ENCODE measurements around the gene KAT2A. TPM values are rescaled to one million over a fixed set of nuclear protein-coding genes. Genes with fewer than 3 reads are reported as not detected.
"Not testable (repeated sequence)": the region's sequence is repeated elsewhere in the genome, so short reads cannot be mapped to it uniquely, and the experiment has no call there.

KAT2A gene
- total and polyA plus RNA-seq, 8 donors = 39.9 to 77.6 (median 70.8) TPM

DNA sequence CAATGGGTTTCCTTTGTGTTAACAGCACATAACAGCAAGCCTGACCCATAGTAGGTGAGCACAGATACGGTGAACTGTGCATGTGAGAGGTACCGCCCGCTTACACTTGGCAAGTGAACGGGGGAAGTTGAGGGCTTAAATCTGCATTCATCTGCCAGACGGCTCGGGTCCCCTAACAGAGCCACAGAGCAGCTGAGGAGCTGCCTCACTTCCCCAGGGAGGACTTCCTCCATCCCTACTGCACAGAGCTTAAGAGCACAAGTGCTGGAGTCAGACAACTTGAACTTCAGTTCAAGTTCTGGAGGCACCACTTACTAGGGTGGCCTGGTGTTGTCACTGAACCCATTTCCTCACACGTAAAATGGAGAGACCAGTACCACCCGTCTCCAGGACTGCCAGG, 20.2 kb upstream of the KAT2A start:
- Histone ChIP-seq H3K9me3 (no peaks in the 10 kb centered on the region), H3K27me3 (no peaks in the 10 kb centered on the region), H3K27ac (peak overlapping the region in 1 of 2 donors; percentile 40), H3K4me3 (no peak overlapping the region), H3K4me1 (peaks cover 13 to 85% of the 10 kb centered on the region in 2 donors), H3K36me3 (peaks cover 0 to 78% of the 10 kb centered on the region in 2 donors)
- peak; percentile 38 for ATAC-seq
- no peak for DNase-seq
- intact Hi-C loops (cut with DNase I) = no loop called here
- TF ChIP-seq, protein P1, sequence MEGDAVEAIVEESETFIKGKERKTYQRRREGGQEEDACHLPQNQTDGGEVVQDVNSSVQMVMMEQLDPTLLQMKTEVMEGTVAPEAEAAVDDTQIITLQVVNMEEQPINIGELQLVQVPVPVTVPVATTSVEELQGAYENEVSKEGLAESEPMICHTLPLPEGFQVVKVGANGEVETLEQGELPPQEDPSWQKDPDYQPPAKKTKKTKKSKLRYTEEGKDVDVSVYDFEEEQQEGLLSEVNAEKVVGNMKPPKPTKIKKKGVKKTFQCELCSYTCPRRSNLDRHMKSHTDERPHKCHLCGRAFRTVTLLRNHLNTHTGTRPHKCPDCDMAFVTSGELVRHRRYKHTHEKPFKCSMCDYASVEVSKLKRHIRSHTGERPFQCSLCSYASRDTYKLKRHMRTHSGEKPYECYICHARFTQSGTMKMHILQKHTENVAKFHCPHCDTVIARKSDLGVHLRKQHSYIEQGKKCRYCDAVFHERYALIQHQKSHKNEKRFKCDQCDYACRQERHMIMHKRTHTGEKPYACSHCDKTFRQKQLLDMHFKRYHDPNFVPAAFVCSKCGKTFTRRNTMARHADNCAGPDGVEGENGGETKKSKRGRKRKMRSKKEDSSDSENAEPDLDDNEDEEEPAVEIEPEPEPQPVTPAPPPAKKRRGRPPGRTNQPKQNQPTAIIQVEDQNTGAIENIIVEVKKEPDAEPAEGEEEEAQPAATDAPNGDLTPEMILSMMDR (IDR thresholded peaks at IDR 0.05) = no peak

DNA sequence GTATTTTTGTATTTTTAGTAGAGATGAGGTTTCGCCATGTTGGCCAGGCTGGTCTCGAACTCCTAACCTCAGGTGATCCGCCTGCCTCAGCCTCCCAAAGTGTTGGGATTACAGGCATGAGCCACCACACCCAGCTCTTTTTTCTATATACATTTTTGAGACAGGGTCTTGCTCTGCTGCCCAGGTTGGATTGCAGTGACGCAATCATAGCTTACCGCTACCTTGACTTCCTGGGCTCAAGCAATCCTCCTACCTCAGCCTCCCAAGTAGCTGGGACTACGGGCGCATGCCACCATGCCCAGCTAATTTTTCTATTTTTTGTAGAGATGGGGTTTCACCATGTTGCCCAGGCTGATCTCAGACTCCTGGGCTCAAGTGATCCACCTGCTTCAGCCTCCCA, 19.5 kb upstream of the KAT2A start:
- H3K27me3 ChIP-seq; DNase-seq; H3K4me3 ChIP-seq; H3K27ac ChIP-seq; ATAC-seq; intact Hi-C loops (cut with DNase I); H3K9me3 ChIP-seq: not testable (repeated sequence)
- Histone ChIP-seq H3K4me1 (peaks cover 19 to 85% of the 10 kb centered on the region in 2 donors), H3K36me3 (peaks cover 0 to 72% of the 10 kb centered on the region in 2 donors)

DNA sequence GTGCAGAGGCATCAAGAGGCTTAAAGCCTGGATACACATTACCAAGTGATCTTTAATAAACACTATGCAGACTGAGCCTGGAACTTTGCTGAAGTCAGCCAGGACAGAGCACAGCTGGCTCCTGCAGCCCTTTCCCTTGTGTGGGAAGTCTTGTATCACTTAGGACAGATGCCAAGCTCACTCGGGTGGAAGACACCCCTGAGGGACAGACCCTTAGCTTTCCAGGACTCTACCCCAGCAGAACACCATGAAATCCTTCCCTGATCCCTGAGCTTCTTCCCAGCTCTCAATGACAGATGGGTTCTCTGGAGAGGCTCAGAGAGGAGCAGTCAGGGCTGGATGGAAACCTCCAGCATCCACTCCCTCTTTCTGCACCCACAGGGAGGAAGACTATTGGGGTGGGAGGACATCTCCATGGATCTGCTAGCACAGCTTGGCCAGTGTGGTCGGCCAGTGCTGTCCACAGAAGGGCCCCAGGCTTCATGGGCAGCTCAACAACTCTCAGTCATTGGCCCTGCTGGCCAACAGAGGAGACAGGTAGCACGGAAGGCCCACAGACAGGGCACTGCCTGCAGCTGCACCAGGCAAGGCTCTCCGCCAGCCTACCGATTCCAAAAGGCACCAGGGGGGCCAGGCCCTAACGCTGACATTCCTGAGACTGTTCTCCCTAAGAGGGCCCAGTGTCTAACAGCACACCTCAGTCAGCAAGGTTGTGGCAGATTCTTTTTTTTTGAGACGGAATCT, 17.8 kb upstream of the KAT2A start:
- no peaks in the 10 kb centered on the region for H3K9me3 ChIP-seq
- TF ChIP-seq, protein P1 (IDR thresholded peaks at IDR 0.05) = no peak
- DNase-seq (no peak), ATAC-seq (no peak)
- intact Hi-C loops (cut with DNase I) = no loop called here
- H3K27me3 ChIP-seq = no peaks in the 10 kb centered on the region
- H3K4me1 ChIP-seq = peaks cover 35 to 95% of the 10 kb centered on the region in 2 donors
- peak overlapping the region in 1 of 2 donors; percentile 33 for H3K27ac ChIP-seq
- no peak overlapping the region for H3K4me3 ChIP-seq
- H3K36me3 ChIP-seq = peaks cover 0 to 57% of the 10 kb centered on the region in 2 donors

DNA sequence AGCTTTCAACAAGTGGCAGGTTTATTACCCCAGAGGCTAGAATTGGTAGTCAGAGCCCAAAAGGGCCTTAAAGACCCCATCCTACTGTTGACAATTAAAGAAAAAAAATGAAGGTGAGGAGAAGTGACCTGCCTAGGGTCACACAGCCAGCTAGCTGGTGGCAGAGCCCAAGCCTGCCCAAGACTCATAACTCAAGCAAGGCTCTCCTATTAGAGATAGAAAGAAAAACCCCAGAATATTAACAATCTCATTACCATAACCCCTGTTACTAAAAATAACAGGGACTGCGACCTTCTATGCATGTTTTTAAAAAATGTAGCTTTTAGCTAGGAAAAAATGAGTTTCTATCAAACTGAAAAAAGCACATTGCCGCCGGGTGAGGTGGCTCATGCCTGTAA, 15.5 kb upstream of the KAT2A start:
- intact Hi-C loops (cut with DNase I) = no loop called here
- Histone ChIP-seq H3K27ac (peak overlapping the region; percentile 82 to 90), H3K4me3 (peak overlapping the region in 1 of 2 donors; percentile 18), H3K27me3 (no peaks in the 10 kb centered on the region), H3K4me1 (peaks cover 56 to 95% of the 10 kb centered on the region in 2 donors), H3K9me3 (no peaks in the 10 kb centered on the region), H3K36me3 (peaks cover 0 to 36% of the 10 kb centered on the region in 2 donors)
- ATAC-seq (no peak), DNase-seq (no peak)
- TF ChIP-seq, protein P1 (IDR thresholded peaks at IDR 0.05) = no peak

DNA sequence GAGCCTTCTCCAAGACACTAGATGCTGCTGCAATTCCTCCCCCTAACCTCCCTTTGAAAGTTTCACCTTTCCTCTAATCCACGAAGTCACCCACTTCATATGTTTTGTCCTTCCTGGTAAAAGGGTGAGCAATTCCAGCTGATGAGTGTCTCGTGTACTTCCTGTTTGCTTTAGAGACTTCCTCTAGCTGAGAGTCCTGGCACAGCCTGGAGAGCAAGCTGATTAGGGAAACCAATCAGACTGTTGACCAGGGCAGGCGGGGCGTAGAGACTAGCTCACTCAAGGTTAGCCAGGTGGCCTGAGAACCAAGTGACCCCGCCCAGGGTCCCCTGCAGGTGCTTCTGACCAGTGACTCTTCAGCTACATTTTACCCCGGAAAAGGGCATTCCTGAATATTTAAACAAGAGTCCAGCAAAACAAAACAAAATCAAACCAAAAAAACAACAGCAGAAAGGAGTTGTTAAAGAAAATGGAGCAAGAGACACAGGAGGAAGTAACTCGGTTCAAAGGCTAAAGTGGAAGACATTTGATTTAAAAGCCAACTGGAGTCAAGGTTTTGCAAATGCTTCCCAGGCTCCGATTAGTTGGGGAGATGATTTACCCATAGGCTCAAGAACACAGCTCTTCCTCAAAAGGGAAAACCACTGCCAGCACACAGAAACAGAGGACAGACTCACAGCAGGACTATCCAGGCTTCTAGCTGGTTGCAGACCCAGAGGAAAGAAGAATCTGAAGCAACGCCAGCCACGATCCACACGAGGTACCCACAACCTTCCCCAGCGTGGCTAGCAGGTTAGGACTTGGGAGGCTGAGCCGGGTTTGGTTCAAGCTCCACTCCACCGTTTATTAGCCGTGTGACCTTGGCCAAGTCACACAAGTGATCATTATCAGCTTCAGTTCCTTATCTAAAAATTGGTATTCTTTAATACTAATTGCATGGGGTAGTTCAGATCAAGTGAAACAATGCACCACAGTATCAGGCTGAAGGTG, 14.8 kb upstream of the KAT2A start:
- TF ChIP-seq, protein P1 (IDR thresholded peaks at IDR 0.05) = no peak
- H3K4me1 ChIP-seq = peaks cover 58 to 94% of the 10 kb centered on the region in 2 donors
- intact Hi-C loops (cut with DNase I) = no loop called here
- DNase-seq (peak in 3 of 4 donors; percentile 68 to 89 (median 84)), ATAC-seq (peak; percentile 82)
- peaks cover 0 to 29% of the 10 kb centered on the region in 2 donors for H3K36me3 ChIP-seq
- no peaks in the 10 kb centered on the region for H3K9me3 ChIP-seq
- H3K4me3 ChIP-seq = peak overlapping the region in 1 of 2 donors; percentile 18
- H3K27ac ChIP-seq = peak overlapping the region; percentile 82 to 90
- H3K27me3 ChIP-seq = no peaks in the 10 kb centered on the region

Measured in left lung (tissue), 10 donors.